ENCODE measurements around the gene LLPH.

LLPH gene

GRCh38 chr12:66127650-66128049 is 2.9 kb downstream of the LLPH start:
- TF ChIP-seq ZFX (IDR thresholded peaks at IDR 0.05; ENCODE audit: borderline replicate concordance) (no peak), CTCF (IDR thresholded peaks at IDR 0.05) (no peak)
- H3K27ac ChIP-seq, result no peak overlapping the region

GRCh38 chr12:66120477-66120876 is 10.1 kb downstream of the LLPH start:
- TF ChIP-seq CTCF (IDR thresholded peaks at IDR 0.05), result no peak; the same call in 1 of the 2 replicates
- H3K27ac ChIP-seq, result no peak overlapping the region

GRCh38 chr12:66119870-66120241 is 10.7 kb downstream of the LLPH start:
- no peak for TF ChIP-seq ZFX (IDR thresholded peaks at IDR 0.05; ENCODE audit: borderline replicate concordance)
- no peak for TF ChIP-seq CTCF (IDR thresholded peaks at IDR 0.05)
- H3K27ac ChIP-seq, result no peak overlapping the region

DNA sequence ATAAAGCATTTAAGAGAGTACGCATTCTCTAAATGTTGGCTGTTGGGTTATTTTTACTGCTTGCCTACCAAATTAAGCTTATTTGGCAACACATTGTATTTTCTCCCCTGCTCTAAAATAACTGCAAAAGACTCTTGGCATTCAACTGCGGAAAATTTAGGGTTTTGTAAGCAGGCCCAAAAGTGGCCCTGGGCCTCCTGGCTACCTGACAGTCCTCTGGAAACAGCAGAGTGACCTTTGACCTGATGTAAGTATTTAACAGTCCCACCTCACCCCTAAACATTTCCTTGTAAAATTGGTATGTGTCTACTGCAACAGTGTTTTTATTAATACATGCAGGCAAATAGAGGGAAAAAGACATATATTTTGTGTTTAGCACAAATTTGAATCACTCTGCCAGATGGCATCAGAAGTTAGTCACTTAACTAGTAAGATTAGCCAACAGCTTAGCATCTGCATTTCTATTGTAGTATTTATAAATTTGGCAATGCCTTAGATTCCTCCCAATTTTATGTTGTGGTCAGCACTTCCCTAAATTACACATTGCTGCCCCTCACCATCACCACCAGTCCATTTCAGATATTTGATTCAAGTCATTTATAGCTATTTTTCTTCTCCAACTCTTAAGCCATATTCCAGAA is 11.2 kb downstream of the LLPH start:
- TF ChIP-seq ZFX (IDR thresholded peaks at IDR 0.05; ENCODE audit: borderline replicate concordance), result no peak
- H3K27ac ChIP-seq, result no peak overlapping the region

DNA sequence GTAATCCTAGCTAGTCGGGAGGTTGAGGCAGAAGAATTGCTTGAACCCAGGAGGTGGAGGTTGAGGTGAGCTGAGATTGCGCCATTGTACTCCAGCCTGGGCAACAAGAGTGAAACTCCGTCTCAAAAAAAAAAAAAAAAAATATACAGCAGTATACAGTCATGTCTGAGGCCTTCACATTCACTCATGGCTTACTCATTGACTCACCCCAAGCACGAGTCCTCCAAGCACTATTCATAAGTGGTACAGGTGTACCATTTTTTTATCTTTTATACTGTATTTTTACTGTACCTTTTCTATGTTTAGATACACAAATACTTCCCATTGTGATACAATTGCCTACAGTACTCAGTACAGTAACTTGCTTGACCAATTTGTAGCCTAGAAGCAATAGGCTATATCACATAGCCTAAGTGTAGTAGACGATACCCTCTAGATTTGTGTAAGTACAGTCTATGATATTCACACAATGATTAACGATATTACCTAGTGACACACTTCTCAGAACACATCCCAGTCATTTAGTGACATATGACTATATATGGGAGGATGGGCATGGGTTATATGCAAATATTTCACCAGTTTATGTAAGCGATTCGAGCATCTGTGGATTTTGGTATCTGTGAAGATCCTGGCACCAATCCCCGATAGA is 12.2 kb downstream of the LLPH start:
- TF ChIP-seq ZFX (IDR thresholded peaks at IDR 0.05; ENCODE audit: borderline replicate concordance) (no peak), CTCF (IDR thresholded peaks at IDR 0.05) (no peak)
- H3K27ac ChIP-seq, result no peak overlapping the region

DNA sequence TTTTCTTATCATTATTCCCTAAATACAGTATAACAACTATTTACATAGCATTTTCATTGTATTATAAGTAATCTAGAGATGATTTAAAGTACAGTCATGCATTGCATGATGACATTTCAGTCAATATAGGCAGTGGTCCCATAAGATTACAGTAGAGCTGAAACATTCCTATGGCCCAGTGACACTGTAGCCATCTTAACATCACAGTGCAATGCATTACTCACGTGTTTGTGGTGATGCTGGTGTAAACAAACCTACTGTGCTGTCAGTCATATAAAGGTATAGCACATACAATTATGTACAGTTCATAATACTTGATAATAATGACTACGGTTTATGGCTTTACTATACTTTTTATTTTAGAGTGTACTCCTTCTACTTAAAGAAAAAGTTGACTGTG is 13.3 kb downstream of the LLPH start:
- TF ChIP-seq ZFX (IDR thresholded peaks at IDR 0.05; ENCODE audit: borderline replicate concordance), result no peak
- TF ChIP-seq CTCF (IDR thresholded peaks at IDR 0.05), result no peak
- H3K27ac ChIP-seq, result no peak overlapping the region

DNA sequence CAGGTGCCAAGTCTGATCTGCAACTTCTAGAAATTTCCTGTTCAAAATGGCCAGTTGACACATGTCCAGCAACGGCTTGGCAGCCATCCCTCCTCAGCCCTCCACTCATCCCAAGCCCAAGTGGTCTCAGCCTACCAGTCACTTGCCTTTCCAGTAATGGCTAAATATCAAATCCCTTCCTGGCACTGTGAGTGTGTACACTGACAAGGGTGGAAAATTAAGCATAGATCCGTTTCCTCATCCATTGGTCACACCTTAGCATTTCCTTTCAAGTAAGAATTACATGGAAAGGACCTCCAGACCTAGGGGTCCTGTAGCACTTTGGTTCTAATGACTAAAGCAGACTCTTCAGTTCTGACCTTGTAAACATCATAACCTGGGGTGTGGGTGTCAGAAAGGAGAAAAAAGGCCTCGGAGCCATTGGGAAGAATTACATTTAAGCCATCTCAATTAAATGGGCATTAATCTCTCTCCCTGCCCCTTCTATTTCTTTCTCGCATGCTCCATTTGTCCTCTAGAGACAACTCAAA is 15.4 kb downstream of the LLPH start:
- TF ChIP-seq ZFX (IDR thresholded peaks at IDR 0.05; ENCODE audit: borderline replicate concordance) (no peak), CTCF (IDR thresholded peaks at IDR 0.05) (no peak)

More for the DNA sequence above, 15.4 kb downstream of the LLPH start:
- H3K27ac ChIP-seq, result no peak overlapping the region

All from 22Rv1 (cell line).